GM19455 (cell line): ENCODE measurements around the gene CIT.
"Not testable (repeated sequence)": the region's sequence is repeated elsewhere in the genome, so short reads cannot be mapped to it uniquely, and the experiment has no call there.

Source experiments
- ATAC-seq: cut with Tn5 transposase; IDR thresholded peaks from one replicate; pipeline ENCODE4 v1.9.1; 2021; ENCODE audit not compliant: unreplicated experiment

CIT gene

GRCh38 chr12:119664642-119665041, 212.5 kb downstream of the CIT start:
- no peak for ATAC-seq

GRCh38 chr12:119661882-119662281, 215.2 kb downstream of the CIT start:
- no peak for ATAC-seq

DNA sequence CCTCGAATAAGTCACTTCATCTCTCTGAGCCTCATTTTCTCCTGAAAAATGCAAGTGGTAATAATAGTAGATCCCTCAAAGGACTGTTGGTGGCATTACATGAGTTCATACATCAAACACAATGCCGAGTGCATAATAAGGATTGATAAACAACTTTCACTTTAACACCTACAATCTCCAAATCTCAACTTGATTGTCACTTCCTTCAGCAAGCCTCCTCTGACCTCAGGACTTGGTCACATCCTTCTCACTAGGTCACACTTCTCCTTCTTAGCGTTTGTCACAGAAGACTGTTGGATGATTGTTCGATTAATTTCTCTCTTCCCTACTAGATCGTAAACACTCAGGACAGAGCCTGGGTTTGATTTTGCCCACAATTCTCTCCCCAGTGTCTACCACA, 217.0 kb downstream of the CIT start:
- ATAC-seq = no peak

DNA sequence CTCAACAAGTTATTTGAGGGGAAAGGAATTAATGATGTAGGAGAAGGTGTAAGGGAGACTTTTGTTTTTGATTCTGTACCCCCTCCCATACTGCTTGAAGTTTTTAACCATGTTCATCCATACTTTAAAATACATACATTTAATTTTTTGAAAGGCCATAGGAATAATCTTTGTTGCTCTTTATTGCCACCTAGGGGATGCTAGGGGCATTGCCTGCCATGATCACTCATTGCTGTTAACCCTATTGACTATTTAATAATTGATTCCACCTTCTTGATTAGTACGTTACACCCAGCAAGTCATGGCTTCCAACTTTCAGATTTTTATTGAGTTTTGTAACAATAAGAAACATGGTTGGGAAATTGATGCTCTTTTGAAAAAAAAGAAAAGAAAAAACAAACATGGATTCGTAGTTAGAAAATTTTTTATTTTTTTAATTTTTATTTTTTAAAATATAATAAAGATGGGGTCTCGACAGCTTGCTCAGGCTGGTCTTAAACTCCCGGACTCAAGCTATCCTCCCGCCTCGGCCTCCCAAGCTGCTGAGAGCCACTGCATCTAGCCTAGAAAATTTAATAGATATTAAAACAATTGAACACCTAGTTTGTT, 217.7 kb downstream of the CIT start:
- no peak for ATAC-seq

DNA sequence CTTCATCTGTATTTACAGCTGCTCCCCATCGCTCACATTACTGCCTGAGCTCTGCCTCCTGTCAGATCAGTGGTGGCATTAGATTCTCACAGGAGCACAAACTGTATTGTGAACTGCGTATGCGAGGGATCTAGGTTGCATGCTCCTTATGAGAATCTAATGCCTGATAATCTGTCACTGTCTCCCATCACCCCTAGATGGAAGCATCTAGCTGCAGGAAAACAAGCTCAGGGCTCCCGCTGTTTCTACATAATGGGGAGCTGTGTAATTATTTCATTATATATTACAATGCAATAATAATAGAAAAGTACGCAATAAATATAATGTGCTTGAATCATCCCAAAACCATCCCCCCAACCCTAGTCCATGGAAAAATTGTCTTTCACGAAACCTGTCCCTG, 219.0 kb downstream of the CIT start:
- ATAC-seq = not testable (repeated sequence)

DNA sequence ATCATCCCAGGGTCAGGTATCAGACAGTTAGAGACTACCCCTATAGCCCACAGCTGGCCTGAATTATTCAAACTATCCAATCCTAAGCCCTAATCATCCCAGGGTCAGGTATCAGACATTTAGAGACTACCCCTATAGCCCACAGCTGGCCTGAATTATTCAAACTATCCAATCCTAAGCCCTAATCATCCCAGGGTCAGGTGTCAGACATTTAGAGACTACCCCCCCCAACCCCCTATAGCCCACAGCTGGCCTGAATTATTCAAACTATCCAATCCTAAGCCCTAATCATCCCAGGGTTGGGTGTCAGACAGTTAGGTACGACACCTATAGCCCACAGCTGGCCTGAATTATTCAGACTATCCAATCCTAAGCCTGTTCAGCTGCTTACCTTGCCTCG, 220.1 kb downstream of the CIT start:
- ATAC-seq = not testable (repeated sequence)

DNA sequence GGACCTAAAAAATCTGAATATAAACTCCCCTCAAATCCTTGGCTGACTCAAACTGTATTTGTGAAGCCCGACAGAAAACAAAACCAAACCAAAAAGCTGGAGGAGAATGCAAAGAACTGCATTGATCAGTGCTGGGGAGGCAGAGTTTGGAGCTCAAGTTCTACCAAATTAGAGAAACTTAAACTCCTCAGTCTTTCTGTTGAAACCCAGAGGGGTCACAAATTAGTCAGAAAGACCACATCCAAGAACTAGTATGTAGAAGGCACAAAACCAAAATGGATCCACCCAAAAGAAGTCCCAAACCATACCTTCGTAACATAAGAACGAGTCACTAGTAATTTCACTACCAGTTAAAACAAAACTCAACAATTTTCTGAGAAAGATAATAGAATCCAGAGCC, 224.5 kb downstream of the CIT start:
- no peak for ATAC-seq

DNA sequence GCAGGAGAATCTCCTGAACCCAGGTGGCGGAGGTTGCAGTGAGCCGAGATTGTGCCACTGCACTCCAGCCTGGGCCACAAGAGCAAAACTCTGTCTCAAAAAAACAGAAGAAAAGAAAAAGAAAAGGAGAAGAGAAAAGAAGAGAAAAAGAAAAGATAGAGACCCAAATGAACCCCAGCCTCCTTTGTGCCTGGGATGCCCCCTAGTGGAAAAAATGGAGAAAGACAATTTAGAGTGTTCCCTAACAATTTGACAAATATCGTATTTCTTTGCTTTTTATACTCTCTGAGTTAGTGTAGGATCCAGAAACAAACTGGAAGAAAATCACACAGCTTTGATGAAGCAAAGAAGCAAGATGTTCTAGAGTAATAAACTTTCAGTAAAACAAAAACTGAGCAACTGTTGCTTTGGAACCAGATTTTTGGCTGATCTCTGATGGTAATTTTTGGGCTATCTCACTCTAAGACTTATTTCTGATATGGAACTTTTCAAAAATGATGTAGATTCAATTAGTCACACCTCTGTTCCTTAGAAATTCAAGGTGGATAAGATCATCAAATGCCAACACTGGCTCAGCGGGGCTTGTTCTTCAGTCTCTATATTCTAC, 227.8 kb downstream of the CIT start:
- no peak for ATAC-seq

DNA sequence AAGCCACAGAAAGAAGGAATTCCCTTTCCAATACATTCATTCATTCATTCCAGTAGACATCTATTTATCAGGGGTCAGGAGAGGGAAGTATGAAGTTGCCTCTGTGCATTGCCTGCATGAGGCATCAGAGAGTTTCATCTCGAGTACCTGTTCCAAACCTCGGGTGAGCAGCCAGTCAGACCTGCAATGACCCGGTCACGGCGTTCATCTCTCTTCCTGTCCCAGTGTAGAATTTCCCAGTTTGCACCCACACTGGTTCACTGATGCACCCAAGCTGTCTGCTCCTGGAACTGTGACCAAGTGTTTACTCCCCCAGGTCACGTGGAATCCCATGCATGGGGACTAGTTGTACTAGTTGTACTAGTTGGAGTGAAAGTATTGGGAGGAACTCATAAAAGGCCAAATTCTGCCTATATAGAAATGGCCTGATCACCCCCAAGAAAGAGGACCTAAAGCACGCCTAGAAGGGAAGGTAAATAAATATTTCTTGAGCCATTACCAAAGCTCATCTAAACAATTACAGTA, 231.5 kb downstream of the CIT start:
- ATAC-seq = no peak

DNA sequence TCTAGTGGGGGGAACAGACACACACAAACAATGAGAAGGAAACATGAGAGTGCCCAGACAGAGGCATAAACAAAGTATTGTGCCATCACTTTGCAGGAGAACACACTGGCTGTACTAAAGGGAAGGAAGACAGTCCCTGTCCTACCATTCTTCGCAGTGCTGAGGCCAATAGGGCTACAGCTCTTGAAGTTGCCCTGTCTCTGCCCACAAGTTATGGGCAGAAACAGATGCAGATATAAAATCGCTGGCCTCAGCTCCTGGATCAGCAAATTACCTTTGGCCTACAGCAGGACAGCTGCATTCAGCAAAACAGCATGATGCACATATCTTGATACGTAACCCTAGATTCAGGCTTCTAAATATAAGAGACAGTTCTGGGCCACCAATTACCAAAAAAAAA, 232.2 kb downstream of the CIT start:
- no peak for ATAC-seq

- no peak for ATAC-seq
Observed at GRCh38 chr12:119642986-119643385, 234.1 kb downstream of the CIT start.
